Ishikawa (cell line): ENCODE measurements around the gene KIFC3.

ENCODE experiments used
- CREB1 ChIP-seq: IDR thresholded peaks from 2 replicates; pipeline ENCODE4 v1.6.1; 2012; ENCODE audit warnings: low read depth
- TEAD4 ChIP-seq: IDR thresholded peaks from 2 replicates; pipeline ENCODE4 v1.6.1; 2012
- ZBTB7A ChIP-seq: IDR thresholded peaks from 2 replicates; pipeline ENCODE4 v1.6.1; 2012; ENCODE audit warnings: low read depth

DNA sequence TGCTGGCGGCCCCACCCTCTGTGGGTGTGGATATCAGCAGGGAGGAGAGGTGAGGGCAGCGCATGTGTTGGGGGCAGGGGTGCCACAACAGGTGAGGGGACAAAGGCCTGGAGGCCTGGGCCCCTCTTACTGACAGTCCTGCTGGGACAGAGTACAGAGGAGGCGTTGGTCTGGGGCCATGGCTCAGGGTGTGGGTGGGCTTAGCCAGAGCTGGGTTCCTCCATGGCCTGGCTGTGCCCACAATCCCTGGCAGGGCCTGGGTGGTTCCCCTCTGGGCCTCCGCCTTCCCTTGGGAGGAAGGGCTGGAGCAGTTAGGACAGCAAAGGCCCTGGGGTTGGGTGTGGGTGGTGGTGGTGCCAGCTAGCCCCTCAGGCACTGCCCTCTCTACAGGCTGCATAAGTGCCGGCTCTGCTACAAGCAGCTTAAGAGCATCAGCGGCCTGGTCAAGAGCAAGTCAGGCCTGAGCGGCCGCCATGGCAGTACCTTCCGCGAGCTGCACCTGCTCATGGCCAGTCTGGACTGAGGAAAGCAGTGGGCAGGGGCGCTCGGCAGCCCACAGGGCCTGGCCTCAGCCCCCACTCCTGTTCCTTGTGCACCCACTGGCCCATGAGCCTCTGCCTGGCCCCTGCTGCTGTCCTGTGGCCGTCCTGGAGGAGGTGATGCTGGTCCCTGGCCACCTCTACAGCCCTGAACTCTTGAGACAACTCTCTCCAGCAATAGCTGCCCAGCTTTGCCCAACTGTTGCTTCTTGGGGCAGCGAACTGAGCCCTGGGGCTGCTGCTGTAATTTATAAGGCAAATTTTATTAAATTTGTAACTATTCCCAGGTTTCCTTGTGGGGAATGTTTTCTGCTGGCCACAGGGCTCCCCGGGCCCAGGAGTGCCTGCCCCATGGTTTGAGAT, 45.6 kb downstream of the KIFC3 start:
- TF ChIP-seq ZBTB7A = no peak
- no peak for TF ChIP-seq CREB1
- TF ChIP-seq TEAD4 = no peak
